Thoracic aorta (tissue), 2 donors: ENCODE results near the gene PTPN4. TPM values are rescaled to one million over a fixed set of nuclear protein-coding genes. Genes with fewer than 3 reads are reported as not detected.
"Not testable (repeated sequence)": the region's sequence is repeated elsewhere in the genome, so short reads cannot be mapped to it uniquely, and the experiment has no call there.

Experiments
- ATAC-seq: fragments of 150-250 bp; one replicate; pipeline ENCODE4 v1.8.0; 2017; ENCODE audit warnings: low read depth; ENCODE audit not compliant: insufficient number of reproducible peaks, low FRiP score
- DNase-seq: peaks from one replicate; pipeline ENCODE4 v3.0.0-alpha.2; 2020; ENCODE audit warnings: low spot score
- H3K27ac ChIP-seq, 2 donors: fragments of 200-600 bp; sonication (generic); 1 replicate in 1 of 2; 2 replicates in 1 of 2; pipeline ENCODE4 v1.5.1; 2016; ENCODE audit warnings: mild to moderate bottlenecking in 2 of 2, moderate library complexity in 2 of 2
- H3K27me3 ChIP-seq: fragments of 200-600 bp; sonication (generic); replicated peaks from 2 replicates; pipeline ENCODE4 v1.6.0; 2016; ENCODE audit warnings: mild to moderate bottlenecking; ENCODE audit not compliant: insufficient read depth
- H3K36me3 ChIP-seq: fragments of 200-600 bp; sonication (generic); one replicate; pipeline ENCODE4 v1.5.1; 2016
- H3K4me1 ChIP-seq, 2 donors: fragments of 200-600 bp; sonication (generic); 1 replicate in 1 of 2; 2 replicates in 1 of 2; pipeline versions ENCODE4 v1.5.1 to v1.6.0; 2016; ENCODE audit warnings: low read depth in 2 of 2, mild to moderate bottlenecking in 1 of 2; ENCODE audit not compliant: control insufficient read depth in 1 of 2
- H3K4me3 ChIP-seq: fragments of 200-600 bp; sonication (generic); 2 replicates; pipeline ENCODE4 v1.5.1; 2016; ENCODE audit warnings: mild to moderate bottlenecking
- H3K9me3 ChIP-seq: fragments of 200-600 bp; sonication (generic); 2 replicates; pipeline ENCODE4 v1.5.1; 2016
- CTCF ChIP-seq: fragments of 200-600 bp; sonication (generic); IDR thresholded peaks from one replicate; pipeline ENCODE4 v1.5.1; 2019; ENCODE audit warnings: antibody characterized with exemption
- total RNA-seq, 2 donors: library from RNA; depleted of rRNA; stranded (reverse); fragments of >200 nt; gene quantifications; one replicate each; pipeline versions ENCODE4 v1.1.0 to v1.2.3, GENCODE V29; 2016

PTPN4 gene
- total RNA-seq, 2 donors from 2014 or later: 18.5 to 43.3 TPM

- no peak overlapping the region for H3K27ac ChIP-seq
- H3K4me3 ChIP-seq: no peak overlapping the region
- ATAC-seq (no peak), DNase-seq (no peak)
- no peaks in the 10 kb centered on the region for H3K9me3 ChIP-seq
- no peaks in the 10 kb centered on the region for H3K27me3 ChIP-seq
- H3K36me3 ChIP-seq: no peaks in the 10 kb centered on the region
- H3K4me1 ChIP-seq: no peaks in the 10 kb centered on the region
- no peak for TF ChIP-seq CTCF
These were observed 43.4 kb downstream of the PTPN4 start for GRCh38 chr2:119803101-119803500.

- H3K4me1 ChIP-seq: peaks cover 11% of the 10 kb centered on the region in 2 donors
- H3K4me3 ChIP-seq, H3K27ac ChIP-seq, ATAC-seq, DNase-seq, H3K36me3 ChIP-seq, H3K9me3 ChIP-seq, H3K27me3 ChIP-seq: not testable (repeated sequence)
These were observed 44.7 kb downstream of the PTPN4 start for GRCh38 chr2:119804409-119804808.

GRCh38 chr2:119808516-119809147, 48.9 kb downstream of the PTPN4 start:
- H3K4me1 ChIP-seq: peaks cover 11 to 20% of the 10 kb centered on the region in 2 donors
- H3K4me3 ChIP-seq: no peak overlapping the region
- H3K36me3 ChIP-seq: no peaks in the 10 kb centered on the region
- ATAC-seq (no peak), DNase-seq (no peak)
- no peaks in the 10 kb centered on the region for H3K9me3 ChIP-seq
- no peak overlapping the region for H3K27ac ChIP-seq
- H3K27me3 ChIP-seq: no peaks in the 10 kb centered on the region
- no peak for TF ChIP-seq CTCF

- Histone ChIP-seq H3K27ac (no peak overlapping the region), H3K36me3 (no peaks in the 10 kb centered on the region), H3K4me3 (no peak overlapping the region), H3K9me3 (no peaks in the 10 kb centered on the region), H3K27me3 (no peaks in the 10 kb centered on the region), H3K4me1 (peaks cover 11 to 20% of the 10 kb centered on the region in 2 donors)
- TF ChIP-seq CTCF: no peak
- no peak for ATAC-seq
- no peak for DNase-seq
These were observed 49.8 kb downstream of the PTPN4 start for GRCh38 chr2:119809339-119810048.

GRCh38 chr2:119810049-119810630, 50.4 kb downstream of the PTPN4 start:
- H3K4me1 ChIP-seq: peaks cover 11 to 20% of the 10 kb centered on the region in 2 donors
- no peaks in the 10 kb centered on the region for H3K9me3 ChIP-seq
- H3K27ac ChIP-seq: no peak overlapping the region
- no peaks in the 10 kb centered on the region for H3K36me3 ChIP-seq
- H3K27me3 ChIP-seq: no peaks in the 10 kb centered on the region
- no peak overlapping the region for H3K4me3 ChIP-seq
- no peak for DNase-seq
- ATAC-seq: no peak
- no peak for TF ChIP-seq CTCF
